GM23338 (cell line): ENCODE measurements around the gene ARHGAP4. TPM values are rescaled to one million over a fixed set of nuclear protein-coding genes. Genes with fewer than 3 reads are reported as not detected.

Experiments used
- ATAC-seq: fragments of 200-7000 bp; cut with Tn5 transposase; 3 replicates; pipeline ENCODE4 v1.9.1; 2020
- DNase-seq: peaks from one replicate; pipeline ENCODE4 v3.0.0-alpha.2; 2015; ENCODE audit warnings: low spot score
- H2AFZ ChIP-seq: fragments of 200-600 bp; sonication (generic); 2 replicates; pipeline ENCODE4 v1.8.0; 2016; ENCODE audit warnings: antibody characterized with exemption, mild to moderate bottlenecking, moderate library complexity
- H3F3A ChIP-seq: fragments of 200-600 bp; sonication (generic); replicated peaks from 2 replicates; pipeline ENCODE4 v1.8.0; 2017; ENCODE audit warnings: antibody characterized with exemption, mixed run types, low read depth
- H3K27ac ChIP-seq: fragments of 200-600 bp; sonication (generic); 2 replicates; pipeline ENCODE4 v1.6.1; 2016; ENCODE audit warnings: low read depth
- H3K27me3 ChIP-seq: fragments of 200-600 bp; sonication (generic); 2 replicates; pipeline ENCODE4 v1.8.0; 2016; ENCODE audit warnings: mild to moderate bottlenecking, mixed run types, moderate library complexity; ENCODE audit not compliant: insufficient read depth
- H3K36me3 ChIP-seq: fragments of 200-600 bp; sonication (generic); 2 replicates; pipeline ENCODE4 v1.8.0; 2016; ENCODE audit warnings: mild to moderate bottlenecking; ENCODE audit not compliant: insufficient read depth
- H3K4me1 ChIP-seq: fragments of 200-600 bp; sonication (generic); 2 replicates; pipeline ENCODE4 v1.8.0; 2016; ENCODE audit warnings: mild to moderate bottlenecking, moderate library complexity; ENCODE audit not compliant: insufficient read depth
- H3K4me2 ChIP-seq: fragments of 200-600 bp; sonication (generic); 2 replicates; pipeline ENCODE4 v1.7.1; 2017; ENCODE audit warnings: mixed run types
- H3K4me3 ChIP-seq: fragments of 200-600 bp; sonication (generic); 2 replicates; pipeline ENCODE4 v1.6.1; 2016; ENCODE audit warnings: mixed run types
- H3K79me2 ChIP-seq: fragments of 200-600 bp; sonication (generic); replicated peaks from 2 replicates; pipeline ENCODE4 v1.8.0; 2017; ENCODE audit warnings: mild to moderate bottlenecking; ENCODE audit not compliant: insufficient read depth
- H3K9me2 ChIP-seq: fragments of 200-600 bp; sonication (generic); 2 replicates; pipeline ENCODE4 v1.8.0; 2017; ENCODE audit not compliant: insufficient read depth
- H4K20me1 ChIP-seq: fragments of 200-600 bp; sonication (generic); replicated peaks from 2 replicates; pipeline ENCODE4 v1.8.0; 2017; ENCODE audit warnings: mild to moderate bottlenecking; ENCODE audit not compliant: insufficient read depth
- H3K27ac Mint-ChIP-seq: 2 replicates; pipeline ENCODE4 v1.8.0; 2020; ENCODE audit warnings: inconsistent platforms, mild to moderate bottlenecking, moderate library complexity, mixed read lengths
- H3K27me3 Mint-ChIP-seq: 3 replicates; pipeline ENCODE4 v1.8.0; 2022; ENCODE audit warnings: low read depth, mild to moderate bottlenecking, moderate library complexity, mixed read lengths, inconsistent platforms; ENCODE audit not compliant: insufficient read depth, poor library complexity
- H3K36me3 Mint-ChIP-seq: 3 replicates; pipeline ENCODE4 v1.8.0; 2021; ENCODE audit warnings: low read depth, mild to moderate bottlenecking, inconsistent platforms, moderate library complexity, mixed read lengths
- H3K4me1 Mint-ChIP-seq: 3 replicates; pipeline ENCODE4 v1.8.0; 2020; ENCODE audit warnings: mild to moderate bottlenecking, inconsistent platforms, mixed read lengths
- H3K4me3 Mint-ChIP-seq: 3 replicates; pipeline ENCODE4 v1.8.0; 2021; ENCODE audit warnings: moderate library complexity, mild to moderate bottlenecking, inconsistent platforms, mixed read lengths
- H3K9me3 Mint-ChIP-seq: 3 replicates; pipeline ENCODE4 v1.8.0; 2020; ENCODE audit warnings: moderate library complexity, mild to moderate bottlenecking, inconsistent platforms, mixed read lengths
- CREB1 ChIP-seq: fragments of 250-450 bp; sonication (Bioruptor Pico); IDR thresholded peaks from 2 replicates; pipeline ENCODE4 v1.5.0; 2020; ENCODE audit warnings: low read depth, mild to moderate bottlenecking, moderate library complexity
- CTCF ChIP-seq, 2 experiments: fragments of 200-600 bp in 1 of 2; sonication (generic) in 1 of 2; conservative IDR thresholded peaks; 2 replicates each; pipeline versions ENCODE4 v1.5.1 to v1.6.1; 2016 to 2017; ENCODE audit warnings: antibody characterized with exemption in 2 of 2, low read depth in 2 of 2, mild to moderate bottlenecking in 2 of 2, moderate library complexity in 1 of 2
- EZH2 ChIP-seq: fragments of 200-600 bp; sonication (generic); IDR thresholded peaks from one replicate; pipeline ENCODE4 v1.8.0; 2017; ENCODE audit warnings: antibody characterized with exemption, mild to moderate bottlenecking, low read depth; ENCODE audit not compliant: unreplicated experiment
- EZH2phosphoT487 ChIP-seq: fragments of 200-600 bp; sonication (generic); IDR thresholded peaks from one replicate; pipeline ENCODE4 v1.8.1; 2018; ENCODE audit warnings: antibody characterized with exemption; ENCODE audit not compliant: unreplicated experiment
- JUNB ChIP-seq: IDR thresholded peaks from one replicate; pipeline ENCODE4 v1.6.1; 2016; ENCODE audit warnings: antibody characterized with exemption; ENCODE audit not compliant: unreplicated experiment
- NANOG ChIP-seq: IDR thresholded peaks from 2 replicates; pipeline ENCODE4 v1.6.1; 2016; ENCODE audit warnings: antibody characterized with exemption, borderline replicate concordance
- POLR2AphosphoS5 ChIP-seq: IDR thresholded peaks from 2 replicates; pipeline ENCODE4 v1.6.1; 2016; ENCODE audit warnings: antibody characterized with exemption, low read depth
- STAT1 ChIP-seq: IDR thresholded peaks from one replicate; pipeline ENCODE4 v1.6.1; 2016; ENCODE audit warnings: antibody characterized with exemption; ENCODE audit not compliant: unreplicated experiment
- ZNF114 ChIP-seq: fragments of 250-450 bp; sonication (Bioruptor Pico); IDR thresholded peaks from 2 replicates; pipeline ENCODE4 v1.5.0; 2020; ENCODE audit warnings: mild to moderate bottlenecking, moderate library complexity
- ZNF331 ChIP-seq: fragments of 250-450 bp; sonication (Bioruptor Pico); IDR thresholded peaks from 2 replicates; pipeline ENCODE4 v1.5.0; 2020; ENCODE audit warnings: low read depth, mild to moderate bottlenecking, moderate library complexity
- polyA plus RNA-seq: library from polyadenylated mRNA; unstranded; fragments of >200 nt; fragmentation: Nextera tagmentation; extraction: Ambion mirVana; gene quantifications from 2 replicates; pipeline ENCODE4 v1.2.1, GENCODE V29; 2016
- total RNA-seq: library from RNA; depleted of rRNA; stranded (reverse); fragments of >200 nt; shearing (Covaris generic); gene quantifications from 2 replicates; pipeline ENCODE4 v1.2.3, GENCODE V29; 2014
- TF ChIP-seq, protein P1 (sequence below): fragments of 250-450 bp; sonication (Bioruptor Pico); IDR thresholded peaks from 2 replicates; pipeline ENCODE4 v1.5.0; 2020; ENCODE audit warnings: mild to moderate bottlenecking, moderate library complexity
- TF ChIP-seq, protein P2 (sequence below): IDR thresholded peaks from one replicate; pipeline ENCODE4 v1.6.1; 2018; ENCODE audit warnings: antibody characterized with exemption; ENCODE audit not compliant: unreplicated experiment
- TF ChIP-seq, protein P3 (sequence below): IDR thresholded peaks from 2 replicates; pipeline ENCODE4 v1.6.1; 2016; ENCODE audit warnings: antibody characterized with exemption

Gene ARHGAP4
- total and polyA plus RNA-seq, 2 experiments from 2014 or later, result 21.5 to 59.5 TPM

- Histone ChIP-seq H4K20me1 (no peaks in the 10 kb centered on the region), H3K27ac (no peak overlapping the region), H3K9me2 (no peaks in the 10 kb centered on the region), H3K4me1 (no peaks in the 10 kb centered on the region; the same call in 1 of the 2 replicates), H3K27me3 (no peaks in the 10 kb centered on the region), H3K4me3 (no peak overlapping the region), H3K79me2 (no peaks in the 10 kb centered on the region), H3F3A (no peaks in the 10 kb centered on the region), H3K36me3 (no peaks in the 10 kb centered on the region), H2AFZ (no peak overlapping the region), H3K4me2 (no peak overlapping the region)
- no peak for ATAC-seq
- Mint-ChIP-seq H3K4me3 (no peak overlapping the region), H3K27me3 (peaks cover 3% of the 10 kb centered on the region), H3K36me3 (peaks cover 17% of the 10 kb centered on the region), H3K4me1 (peaks cover 15% of the 10 kb centered on the region), H3K27ac (no peak overlapping the region), H3K9me3 (no peaks in the 10 kb centered on the region)
- TF ChIP-seq, protein P1, sequence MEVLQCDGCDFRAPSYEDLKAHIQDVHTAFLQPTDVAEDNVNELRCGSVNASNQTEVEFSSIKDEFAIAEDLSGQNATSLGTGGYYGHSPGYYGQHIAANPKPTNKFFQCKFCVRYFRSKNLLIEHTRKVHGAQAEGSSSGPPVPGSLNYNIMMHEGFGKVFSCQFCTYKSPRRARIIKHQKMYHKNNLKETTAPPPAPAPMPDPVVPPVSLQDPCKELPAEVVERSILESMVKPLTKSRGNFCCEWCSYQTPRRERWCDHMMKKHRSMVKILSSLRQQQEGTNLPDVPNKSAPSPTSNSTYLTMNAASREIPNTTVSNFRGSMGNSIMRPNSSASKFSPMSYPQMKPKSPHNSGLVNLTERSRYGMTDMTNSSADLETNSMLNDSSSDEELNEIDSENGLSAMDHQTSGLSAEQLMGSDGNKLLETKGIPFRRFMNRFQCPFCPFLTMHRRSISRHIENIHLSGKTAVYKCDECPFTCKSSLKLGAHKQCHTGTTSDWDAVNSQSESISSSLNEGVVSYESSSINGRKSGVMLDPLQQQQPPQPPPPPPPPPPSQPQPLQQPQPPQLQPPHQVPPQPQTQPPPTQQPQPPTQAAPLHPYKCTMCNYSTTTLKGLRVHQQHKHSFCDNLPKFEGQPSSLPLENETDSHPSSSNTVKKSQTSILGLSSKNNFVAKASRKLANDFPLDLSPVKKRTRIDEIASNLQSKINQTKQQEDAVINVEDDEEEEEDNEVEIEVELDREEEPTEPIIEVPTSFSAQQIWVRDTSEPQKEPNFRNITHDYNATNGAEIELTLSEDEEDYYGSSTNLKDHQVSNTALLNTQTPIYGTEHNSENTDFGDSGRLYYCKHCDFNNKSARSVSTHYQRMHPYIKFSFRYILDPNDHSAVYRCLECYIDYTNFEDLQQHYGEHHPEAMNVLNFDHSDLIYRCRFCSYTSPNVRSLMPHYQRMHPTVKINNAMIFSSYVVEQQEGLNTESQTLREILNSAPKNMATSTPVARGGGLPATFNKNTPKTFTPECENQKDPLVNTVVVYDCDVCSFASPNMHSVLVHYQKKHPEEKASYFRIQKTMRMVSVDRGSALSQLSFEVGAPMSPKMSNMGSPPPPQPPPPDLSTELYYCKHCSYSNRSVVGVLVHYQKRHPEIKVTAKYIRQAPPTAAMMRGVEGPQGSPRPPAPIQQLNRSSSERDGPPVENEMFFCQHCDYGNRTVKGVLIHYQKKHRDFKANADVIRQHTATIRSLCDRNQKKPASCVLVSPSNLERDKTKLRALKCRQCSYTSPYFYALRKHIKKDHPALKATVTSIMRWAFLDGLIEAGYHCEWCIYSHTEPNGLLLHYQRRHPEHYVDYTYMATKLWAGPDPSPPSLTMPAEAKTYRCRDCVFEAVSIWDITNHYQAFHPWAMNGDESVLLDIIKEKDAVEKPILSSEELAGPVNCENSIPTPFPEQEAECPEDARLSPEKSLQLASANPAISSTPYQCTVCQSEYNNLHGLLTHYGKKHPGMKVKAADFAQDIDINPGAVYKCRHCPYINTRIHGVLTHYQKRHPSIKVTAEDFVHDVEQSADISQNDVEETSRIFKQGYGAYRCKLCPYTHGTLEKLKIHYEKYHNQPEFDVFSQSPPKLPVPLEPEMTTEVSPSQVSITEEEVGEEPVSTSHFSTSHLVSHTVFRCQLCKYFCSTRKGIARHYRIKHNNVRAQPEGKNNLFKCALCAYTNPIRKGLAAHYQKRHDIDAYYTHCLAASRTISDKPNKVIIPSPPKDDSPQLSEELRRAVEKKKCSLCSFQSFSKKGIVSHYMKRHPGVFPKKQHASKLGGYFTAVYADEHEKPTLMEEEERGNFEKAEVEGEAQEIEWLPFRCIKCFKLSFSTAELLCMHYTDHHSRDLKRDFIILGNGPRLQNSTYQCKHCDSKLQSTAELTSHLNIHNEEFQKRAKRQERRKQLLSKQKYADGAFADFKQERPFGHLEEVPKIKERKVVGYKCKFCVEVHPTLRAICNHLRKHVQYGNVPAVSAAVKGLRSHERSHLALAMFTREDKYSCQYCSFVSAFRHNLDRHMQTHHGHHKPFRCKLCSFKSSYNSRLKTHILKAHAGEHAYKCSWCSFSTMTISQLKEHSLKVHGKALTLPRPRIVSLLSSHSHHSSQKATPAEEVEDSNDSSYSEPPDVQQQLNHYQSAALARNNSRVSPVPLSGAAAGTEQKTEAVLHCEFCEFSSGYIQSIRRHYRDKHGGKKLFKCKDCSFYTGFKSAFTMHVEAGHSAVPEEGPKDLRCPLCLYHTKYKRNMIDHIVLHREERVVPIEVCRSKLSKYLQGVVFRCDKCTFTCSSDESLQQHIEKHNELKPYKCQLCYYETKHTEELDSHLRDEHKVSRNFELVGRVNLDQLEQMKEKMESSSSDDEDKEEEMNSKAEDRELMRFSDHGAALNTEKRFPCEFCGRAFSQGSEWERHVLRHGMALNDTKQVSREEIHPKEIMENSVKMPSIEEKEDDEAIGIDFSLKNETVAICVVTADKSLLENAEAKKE, result no peak
- TF ChIP-seq NANOG, result no peak
- no peak for TF ChIP-seq CREB1
- TF ChIP-seq POLR2AphosphoS5, result no peak
- TF ChIP-seq CTCF (conservative IDR thresholded peaks at IDR 0.05; ENCODE audit: low read depth in 2 of 2), result no peak
- TF ChIP-seq EZH2, result no peak
- no peak for TF ChIP-seq EZH2phosphoT487
- no peak for TF ChIP-seq STAT1
- no peak for TF ChIP-seq JUNB
- TF ChIP-seq ZNF114 (CRISPR knock-in tag), result no peak
- TF ChIP-seq ZNF331 (CRISPR knock-in tag), result no peak
- TF ChIP-seq, protein P2, sequence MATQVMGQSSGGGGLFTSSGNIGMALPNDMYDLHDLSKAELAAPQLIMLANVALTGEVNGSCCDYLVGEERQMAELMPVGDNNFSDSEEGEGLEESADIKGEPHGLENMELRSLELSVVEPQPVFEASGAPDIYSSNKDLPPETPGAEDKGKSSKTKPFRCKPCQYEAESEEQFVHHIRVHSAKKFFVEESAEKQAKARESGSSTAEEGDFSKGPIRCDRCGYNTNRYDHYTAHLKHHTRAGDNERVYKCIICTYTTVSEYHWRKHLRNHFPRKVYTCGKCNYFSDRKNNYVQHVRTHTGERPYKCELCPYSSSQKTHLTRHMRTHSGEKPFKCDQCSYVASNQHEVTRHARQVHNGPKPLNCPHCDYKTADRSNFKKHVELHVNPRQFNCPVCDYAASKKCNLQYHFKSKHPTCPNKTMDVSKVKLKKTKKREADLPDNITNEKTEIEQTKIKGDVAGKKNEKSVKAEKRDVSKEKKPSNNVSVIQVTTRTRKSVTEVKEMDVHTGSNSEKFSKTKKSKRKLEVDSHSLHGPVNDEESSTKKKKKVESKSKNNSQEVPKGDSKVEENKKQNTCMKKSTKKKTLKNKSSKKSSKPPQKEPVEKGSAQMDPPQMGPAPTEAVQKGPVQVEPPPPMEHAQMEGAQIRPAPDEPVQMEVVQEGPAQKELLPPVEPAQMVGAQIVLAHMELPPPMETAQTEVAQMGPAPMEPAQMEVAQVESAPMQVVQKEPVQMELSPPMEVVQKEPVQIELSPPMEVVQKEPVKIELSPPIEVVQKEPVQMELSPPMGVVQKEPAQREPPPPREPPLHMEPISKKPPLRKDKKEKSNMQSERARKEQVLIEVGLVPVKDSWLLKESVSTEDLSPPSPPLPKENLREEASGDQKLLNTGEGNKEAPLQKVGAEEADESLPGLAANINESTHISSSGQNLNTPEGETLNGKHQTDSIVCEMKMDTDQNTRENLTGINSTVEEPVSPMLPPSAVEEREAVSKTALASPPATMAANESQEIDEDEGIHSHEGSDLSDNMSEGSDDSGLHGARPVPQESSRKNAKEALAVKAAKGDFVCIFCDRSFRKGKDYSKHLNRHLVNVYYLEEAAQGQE, result no peak
- TF ChIP-seq, protein P3, sequence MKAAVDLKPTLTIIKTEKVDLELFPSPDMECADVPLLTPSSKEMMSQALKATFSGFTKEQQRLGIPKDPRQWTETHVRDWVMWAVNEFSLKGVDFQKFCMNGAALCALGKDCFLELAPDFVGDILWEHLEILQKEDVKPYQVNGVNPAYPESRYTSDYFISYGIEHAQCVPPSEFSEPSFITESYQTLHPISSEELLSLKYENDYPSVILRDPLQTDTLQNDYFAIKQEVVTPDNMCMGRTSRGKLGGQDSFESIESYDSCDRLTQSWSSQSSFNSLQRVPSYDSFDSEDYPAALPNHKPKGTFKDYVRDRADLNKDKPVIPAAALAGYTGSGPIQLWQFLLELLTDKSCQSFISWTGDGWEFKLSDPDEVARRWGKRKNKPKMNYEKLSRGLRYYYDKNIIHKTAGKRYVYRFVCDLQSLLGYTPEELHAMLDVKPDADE, result no peak
- DNase-seq, result no peak
Measured at GRCh38 chrX:153864561-153865320, 61.3 kb downstream of the ARHGAP4 start.
